ENCODE results near the gene CD226. TPM values are rescaled to one million over a fixed set of nuclear protein-coding genes. Genes with fewer than 3 reads are reported as not detected.

The CD226 gene
- total and polyA plus RNA-seq, 2 of the 4 experiments (the other 2 are of a cell fraction), result 0.29 to 1.1 TPM

DNA sequence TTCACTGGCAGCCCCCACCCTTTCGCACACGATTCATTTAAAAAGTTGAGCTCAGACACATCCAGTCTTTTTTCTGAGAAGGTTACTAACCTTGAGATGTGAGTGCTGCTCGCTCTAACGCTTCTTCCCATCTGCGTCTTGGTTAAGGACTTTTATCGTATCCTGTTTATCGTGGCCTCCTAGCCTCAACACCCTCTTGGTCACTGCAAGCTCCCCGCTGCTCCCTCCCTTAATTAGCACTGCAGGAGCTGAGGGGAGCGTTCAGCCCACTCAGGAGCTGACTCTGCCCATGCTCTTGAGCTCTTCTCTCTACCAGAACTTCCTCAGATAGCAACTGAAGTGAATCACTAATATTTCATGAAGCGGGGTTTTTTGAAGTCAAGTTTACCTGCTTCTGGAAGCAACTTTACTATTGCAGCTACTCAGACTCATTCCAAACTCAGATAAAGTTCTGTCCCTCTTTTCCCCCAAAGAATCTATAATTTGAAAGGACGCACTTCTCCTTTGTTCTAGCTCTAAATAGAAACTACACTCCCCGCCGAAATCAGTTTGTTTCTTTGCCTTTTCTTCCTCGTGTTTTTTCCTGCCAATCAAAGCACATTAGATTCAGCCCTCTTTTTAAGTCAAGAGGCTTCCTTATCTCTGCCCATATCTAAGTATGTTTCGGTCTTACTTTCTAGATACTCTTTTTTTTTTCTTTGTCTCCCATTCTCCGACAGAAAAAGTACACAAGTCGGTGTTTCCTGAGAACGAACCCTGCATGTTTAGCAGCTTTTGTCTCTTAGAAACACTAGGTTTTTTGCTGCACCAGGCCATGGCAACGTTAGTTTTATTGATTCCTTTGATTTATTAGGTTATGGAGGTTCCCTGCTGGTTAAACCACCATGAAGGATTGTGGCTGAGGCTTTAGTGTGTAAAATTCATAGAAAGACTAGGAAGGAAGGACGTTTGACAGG, 9.3 kb upstream of the CD226 start:
- Histone ChIP-seq H3K14ac (replicated peaks; ENCODE audit: low read depth, low read length) (no peak overlapping the region), H4K20me1 (ENCODE audit: insufficient read depth, low read length) (no peaks in the 10 kb centered on the region), H3K27ac (ENCODE audit: insufficient read depth, low read length) (no peak overlapping the region), H2BK15ac (ENCODE audit: low read depth, low read length) (no peak overlapping the region), H3K27me3 (ENCODE audit: control insufficient read depth, insufficient read depth, low read length) (no peaks in the 10 kb centered on the region), H3K9me1 (ENCODE audit: insufficient read depth, low read length) (no peaks in the 10 kb centered on the region), H3K56ac (ENCODE audit: extremely low read depth, insufficient read depth, low read length) (no peak overlapping the region), H4K5ac (ENCODE audit: low read depth, low read length) (no peak overlapping the region), H3K23ac (ENCODE audit: low read depth, low read length) (no peak overlapping the region), H2AK5ac (ENCODE audit: low read depth, low read length) (no peak overlapping the region), H4K91ac (ENCODE audit: insufficient read depth, low read depth, low read length) (no peak overlapping the region), H4K8ac (ENCODE audit: low read depth in 2 of 2, low read length in 2 of 2) (no peak overlapping the region), H2AK9ac (replicated peaks; ENCODE audit: low read depth, low read length, poor library complexity) (no peak overlapping the region), H2BK5ac (ENCODE audit: low read depth, low read length, poor library complexity, severe bottlenecking) (no peak overlapping the region), H3K9me3 (ENCODE audit: control insufficient read depth, insufficient read depth, low read length) (no peaks in the 10 kb centered on the region), H3K79me1 (ENCODE audit: low read depth in 1 of 2, low read length in 2 of 2) (no peaks in the 10 kb centered on the region), H3K4me1 (ENCODE audit: control insufficient read depth, insufficient read depth, low read length) (no peaks in the 10 kb centered on the region), H3K4me2 (ENCODE audit: low read depth, low read length) (no peak overlapping the region), H2AFZ (replicated peaks; ENCODE audit: low read length, poor library complexity) (no peak overlapping the region), H3K9ac (ENCODE audit: low read depth, low read length) (no peak overlapping the region), H3K18ac (ENCODE audit: low read depth, low read length) (no peak overlapping the region), H3K4ac (ENCODE audit: low read depth, low read length) (no peak overlapping the region), H3K4me3 (ENCODE audit: insufficient read depth, low read depth, low read length) (no peak overlapping the region), H2BK120ac (ENCODE audit: low read depth, low read length) (no peak overlapping the region), H2BK20ac (ENCODE audit: low read depth, low read length) (no peak overlapping the region), H3K36me3 (ENCODE audit: control insufficient read depth, insufficient read depth, low read length) (no peaks in the 10 kb centered on the region)
- dilution Hi-C loops (cut with HindIII; ENCODE audit: low sequenced_read_pairs, unreplicated experiment), result no loop called here
- in situ Hi-C loops (cut with MboI; ENCODE audit: low sequenced_read_pairs), result no loop called here
- ATAC-seq (ENCODE audit: low read depth) (no peak), DNase-seq (no peak)
- POLR2A ChIA-PET (ENCODE audit: unreplicated experiment), result no interaction called here
- WGBS, 2 experiments (ENCODE audit: extremely low coverage in 2 of 2, insufficient read length in 1 of 2), result 73% methylated on average over 6 of the region's 20 CpGs; no CpG with 5 or more reads in 1 of the 2 experiments
- CTCF ChIA-PET, result interaction anchor here (0.7 kb wide), 1 partner anchor 176 kb away, joined by 3 read pairs; no protein-coding TSS in a partner anchor
- BruUV-seq (replicated peaks), result no TSS peak
- intact Hi-C loops (cut with micrococcal nuclease), result no loop called here
- no peak for TF ChIP-seq RFX5 (IDR thresholded peaks at IDR 0.05; ENCODE audit: low read depth, low read length)
- no peak for TF ChIP-seq SMC3 (IDR thresholded peaks at IDR 0.05; ENCODE audit: low read depth, low read length)
- no peak for TF ChIP-seq MAZ (IDR thresholded peaks at IDR 0.05; ENCODE audit: borderline replicate concordance, low read depth, low read length)
- TF ChIP-seq POLR2A (IDR thresholded peaks at IDR 0.05; ENCODE audit: low read depth, low read length), result no peak
- no peak for TF ChIP-seq NFE2L2 (IDR thresholded peaks at IDR 0.05; ENCODE audit: low read depth, low read length)
- TF ChIP-seq, protein P1, sequence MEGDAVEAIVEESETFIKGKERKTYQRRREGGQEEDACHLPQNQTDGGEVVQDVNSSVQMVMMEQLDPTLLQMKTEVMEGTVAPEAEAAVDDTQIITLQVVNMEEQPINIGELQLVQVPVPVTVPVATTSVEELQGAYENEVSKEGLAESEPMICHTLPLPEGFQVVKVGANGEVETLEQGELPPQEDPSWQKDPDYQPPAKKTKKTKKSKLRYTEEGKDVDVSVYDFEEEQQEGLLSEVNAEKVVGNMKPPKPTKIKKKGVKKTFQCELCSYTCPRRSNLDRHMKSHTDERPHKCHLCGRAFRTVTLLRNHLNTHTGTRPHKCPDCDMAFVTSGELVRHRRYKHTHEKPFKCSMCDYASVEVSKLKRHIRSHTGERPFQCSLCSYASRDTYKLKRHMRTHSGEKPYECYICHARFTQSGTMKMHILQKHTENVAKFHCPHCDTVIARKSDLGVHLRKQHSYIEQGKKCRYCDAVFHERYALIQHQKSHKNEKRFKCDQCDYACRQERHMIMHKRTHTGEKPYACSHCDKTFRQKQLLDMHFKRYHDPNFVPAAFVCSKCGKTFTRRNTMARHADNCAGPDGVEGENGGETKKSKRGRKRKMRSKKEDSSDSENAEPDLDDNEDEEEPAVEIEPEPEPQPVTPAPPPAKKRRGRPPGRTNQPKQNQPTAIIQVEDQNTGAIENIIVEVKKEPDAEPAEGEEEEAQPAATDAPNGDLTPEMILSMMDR (conservative IDR thresholded peaks at IDR 0.05; ENCODE audit: low read depth, low read length), result no peak
- TF ChIP-seq MXI1 (IDR thresholded peaks at IDR 0.05; ENCODE audit: borderline replicate concordance, low read depth, low read length), result no peak
- TF ChIP-seq FOS (IDR thresholded peaks at IDR 0.05; ENCODE audit: low read depth, low read length), result no peak
- TF ChIP-seq CEBPB (IDR thresholded peaks at IDR 0.05; ENCODE audit: low read depth, low read length), result no peak
- TF ChIP-seq, protein P2, sequence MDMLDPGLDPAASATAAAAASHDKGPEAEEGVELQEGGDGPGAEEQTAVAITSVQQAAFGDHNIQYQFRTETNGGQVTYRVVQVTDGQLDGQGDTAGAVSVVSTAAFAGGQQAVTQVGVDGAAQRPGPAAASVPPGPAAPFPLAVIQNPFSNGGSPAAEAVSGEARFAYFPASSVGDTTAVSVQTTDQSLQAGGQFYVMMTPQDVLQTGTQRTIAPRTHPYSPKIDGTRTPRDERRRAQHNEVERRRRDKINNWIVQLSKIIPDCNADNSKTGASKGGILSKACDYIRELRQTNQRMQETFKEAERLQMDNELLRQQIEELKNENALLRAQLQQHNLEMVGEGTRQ (IDR thresholded peaks at IDR 0.05; ENCODE audit: low read depth, low read length), result no peak
- TF ChIP-seq MAFK (IDR thresholded peaks at IDR 0.05; ENCODE audit: low read depth, low read length), result no peak
- no peak for TF ChIP-seq BHLHE40 (IDR thresholded peaks at IDR 0.05; ENCODE audit: low read depth, low read length)
- no peak for TF ChIP-seq RCOR1 (IDR thresholded peaks at IDR 0.05; ENCODE audit: insufficient replicate concordance, low read length)
- TF ChIP-seq, protein P3, sequence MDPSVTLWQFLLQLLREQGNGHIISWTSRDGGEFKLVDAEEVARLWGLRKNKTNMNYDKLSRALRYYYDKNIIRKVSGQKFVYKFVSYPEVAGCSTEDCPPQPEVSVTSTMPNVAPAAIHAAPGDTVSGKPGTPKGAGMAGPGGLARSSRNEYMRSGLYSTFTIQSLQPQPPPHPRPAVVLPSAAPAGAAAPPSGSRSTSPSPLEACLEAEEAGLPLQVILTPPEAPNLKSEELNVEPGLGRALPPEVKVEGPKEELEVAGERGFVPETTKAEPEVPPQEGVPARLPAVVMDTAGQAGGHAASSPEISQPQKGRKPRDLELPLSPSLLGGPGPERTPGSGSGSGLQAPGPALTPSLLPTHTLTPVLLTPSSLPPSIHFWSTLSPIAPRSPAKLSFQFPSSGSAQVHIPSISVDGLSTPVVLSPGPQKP (IDR thresholded peaks at IDR 0.05; ENCODE audit: borderline replicate concordance, low read depth, low read length), result no peak
- TF ChIP-seq RAD21 (IDR thresholded peaks at IDR 0.05; ENCODE audit: low read length), result no peak

Data from IMR-90 (cell line).